Endothelial cell of umbilical vein (primary cell): ENCODE data around the gene ANKRD33B. TPM values are rescaled to one million over a fixed set of nuclear protein-coding genes. Genes with fewer than 3 reads are reported as not detected.

Source experiments
- BruUV-seq: library from RNA; stranded (reverse); fragments of 400-500 nt; replicated peaks from 2 replicates; lab custom pipeline; 2021; lab: Mats Ljungman, UMichigan
- CTCF ChIA-PET: fragments of 300-600, 350-600 bp; sonication (Branson Sonifier 250); formaldehyde crosslinking; loops from one replicate; lab custom pipeline; 2021; ENCODE audit warnings: antibody characterized with exemption, inconsistent platforms; lab: Charles Lee
- POLR2A ChIA-PET: fragments of 300-600, 350-600 bp; sonication (Branson Sonifier 250); formaldehyde crosslinking; loops from one replicate; lab custom pipeline; 2021; ENCODE audit warnings: antibody characterized with exemption, inconsistent platforms; lab: Charles Lee
- DNase-seq: peaks from one replicate; pipeline ENCODE4 v3.0.0-alpha.2; 2011; ENCODE audit warnings: low read depth, low spot score
- FAIRE-seq: peaks from 2 replicates; lab custom pipeline; 2011; peaks lifted over from hg19 to GRCh38; lab: Jason Lieb, UNC
- H2AFZ ChIP-seq: 2 replicates; pipeline ENCODE4 v1.6.0; 2012; ENCODE audit warnings: low read depth, low read length, control low read depth, inconsistent platforms
- H3K27ac ChIP-seq: 2 replicates; pipeline ENCODE4 v1.5.1; 2011; ENCODE audit warnings: low read depth, mild to moderate bottlenecking, control low read depth, low read length, moderate library complexity; ENCODE audit not compliant: insufficient read depth
- H3K27me3 ChIP-seq, 2 experiments: 2 replicates each; pipeline versions ENCODE4 v1.6.0 to v1.6.1; 2011; ENCODE audit warnings: low read length in 2 of 2, mixed read lengths in 1 of 2; ENCODE audit not compliant: control insufficient read depth in 2 of 2, insufficient read depth in 2 of 2
- H3K36me3 ChIP-seq, 2 experiments: 2 replicates in 1 of 2; 3 replicates in 1 of 2; pipeline ENCODE4 v1.5.1; 2011; ENCODE audit warnings: low read length in 2 of 2, mild to moderate bottlenecking in 1 of 2, moderate library complexity in 1 of 2; ENCODE audit not compliant: control insufficient read depth in 2 of 2, insufficient read depth in 2 of 2; ENCODE audit errors: extremely low read depth in 1 of 2
- H3K4me1 ChIP-seq: 3 replicates; pipeline ENCODE4 v1.5.1; 2011; ENCODE audit warnings: mild to moderate bottlenecking, low read length; ENCODE audit not compliant: control insufficient read depth, insufficient read depth; ENCODE audit errors: extremely low read depth
- H3K4me2 ChIP-seq: 2 replicates; pipeline ENCODE4 v1.6.1; 2011; ENCODE audit warnings: low read length, control low read depth, mixed read lengths; ENCODE audit not compliant: insufficient read depth
- H3K4me3 ChIP-seq, 3 experiments: fragments of 200-600 bp in 1 of 3; sonication (generic), shearing (Covaris generic) in 1 of 3; replicated peaks in 1 of 3; 2 replicates each; pipeline ENCODE4 v1.5.1; 2011 to 2016; ENCODE audit warnings: control low read depth in 3 of 3, low read length in 3 of 3, mild to moderate bottlenecking in 2 of 3, inconsistent platforms in 1 of 3, low read depth in 1 of 3, moderate library complexity in 1 of 3; ENCODE audit not compliant: insufficient read depth in 1 of 3
- H3K79me2 ChIP-seq: 2 replicates; pipeline ENCODE4 v1.6.0; 2012; ENCODE audit warnings: low read length, inconsistent platforms; ENCODE audit not compliant: control insufficient read depth, insufficient read depth
- H3K9ac ChIP-seq: replicated peaks from 2 replicates; pipeline ENCODE3; 2011; ENCODE audit warnings: low read length, control low read depth; ENCODE audit not compliant: insufficient read depth; ENCODE audit errors: extremely low read depth
- H3K9me1 ChIP-seq: replicated peaks from 3 replicates; pipeline ENCODE4 v1.6.0; 2011; ENCODE audit warnings: mild to moderate bottlenecking, low read length; ENCODE audit not compliant: control insufficient read depth, insufficient read depth; ENCODE audit errors: extremely low read depth
- H3K9me3 ChIP-seq: replicated peaks from 2 replicates; pipeline ENCODE4 v1.5.1; 2012; ENCODE audit warnings: low read length, inconsistent platforms; ENCODE audit not compliant: control insufficient read depth, insufficient read depth
- H4K20me1 ChIP-seq: replicated peaks from 2 replicates; pipeline ENCODE3; 2011; ENCODE audit warnings: mild to moderate bottlenecking, low read length; ENCODE audit not compliant: control insufficient read depth, insufficient read depth; ENCODE audit errors: extremely low read depth
- CTCF ChIP-seq, 2 donors: IDR thresholded peaks; 1 replicate in 1 of 2; 2 replicates in 1 of 2; pipeline ENCODE4 v1.5.1; 2011; ENCODE audit warnings: low read length in 2 of 2, mild to moderate bottlenecking in 2 of 2, moderate library complexity in 2 of 2, control low read depth in 1 of 2, inconsistent platforms in 1 of 2, low read depth in 1 of 2; ENCODE audit not compliant: insufficient read depth in 1 of 2; ENCODE audit errors: extremely low read depth in 1 of 2
- EZH2 ChIP-seq: IDR thresholded peaks from 2 replicates; pipeline ENCODE4 v1.6.1; 2012; ENCODE audit warnings: borderline replicate concordance, low read depth, mild to moderate bottlenecking, moderate library complexity, low read length, inconsistent platforms; ENCODE audit not compliant: severe bottlenecking
- JUN ChIP-seq: IDR thresholded peaks from 2 replicates; pipeline ENCODE4 v1.6.1; 2011; ENCODE audit warnings: borderline replicate concordance, low read depth; ENCODE audit not compliant: insufficient read length, insufficient read depth
- MYC ChIP-seq: IDR thresholded peaks from one replicate; pipeline ENCODE4 v1.6.1; 2011; ENCODE audit warnings: mild to moderate bottlenecking, low read depth, low read length
- POLR2A ChIP-seq: IDR thresholded peaks from 2 replicates; pipeline ENCODE4 v1.6.1; 2012; ENCODE audit warnings: low read depth, mild to moderate bottlenecking, control low read depth, low read length
- POLR2AphosphoS5 ChIP-seq: IDR thresholded peaks from 2 replicates; pipeline ENCODE4 v1.6.1; 2012; ENCODE audit warnings: low read depth, mild to moderate bottlenecking, control low read depth, low read length, moderate library complexity; ENCODE audit not compliant: insufficient read depth
- dilution Hi-C: fragments of 300-500 bp; cut with MboI; formaldehyde crosslinking; loops from one replicate; pipeline ENCODE4 v1.15.0; 2019; ENCODE audit warnings: low sequenced_read_pairs; ENCODE audit not compliant: extremely low pct_ligation_motif_present
- intact Hi-C: fragments of 100-400 bp; cut with micrococcal nuclease; formaldehyde crosslinking; loops from one replicate; pipeline ENCODE4 v1.10.0; 2022
- polyA plus RNA-seq, 4 experiments: library from polyadenylated mRNA; depleted of rRNA in 3 of 4; stranded (reverse) in 3 of 4; unstranded in 1 of 4; fragments of >200 nt; gene quantifications; 2 replicates each; pipeline versions ENCODE4 v1.2.1 to v1.2.3, GENCODE V29; 2011 to 2012; ENCODE audit warnings: missing spikeins in 1 of 4
- total RNA-seq: library from RNA; stranded (reverse); gene quantifications from 2 replicates; pipeline ENCODE4 v1.2.3, GENCODE V29; 2021
- TF ChIP-seq, protein P1 (sequence below): IDR thresholded peaks from 2 replicates; pipeline ENCODE4 v1.6.1; 2011; ENCODE audit not compliant: insufficient read depth, insufficient read length

The ANKRD33B gene
- total and polyA plus RNA-seq, 2 donors (not counting 3 experiments of a cell fraction or from before 2014, with no cell fraction given), result 2.4 to 5.4 TPM

- H3K9me3 ChIP-seq, result no peaks in the 10 kb centered on the region
- FAIRE-seq, result no peak
- TF ChIP-seq POLR2A (no peak), JUN (no peak), POLR2AphosphoS5 (no peak), EZH2 (no peak), MYC (no peak), CTCF (IDR thresholded peaks at IDR 0.05; ENCODE audit: extremely low read depth in 1 of 2, insufficient read depth in 1 of 2, low read depth in 1 of 2, low read length in 2 of 2) (no peak)
- TF ChIP-seq, protein P1, sequence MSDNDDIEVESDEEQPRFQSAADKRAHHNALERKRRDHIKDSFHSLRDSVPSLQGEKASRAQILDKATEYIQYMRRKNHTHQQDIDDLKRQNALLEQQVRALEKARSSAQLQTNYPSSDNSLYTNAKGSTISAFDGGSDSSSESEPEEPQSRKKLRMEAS, result no peak
- dilution Hi-C loops, result no loop called here
- H3K9me1 ChIP-seq, result no peaks in the 10 kb centered on the region
- no peak for DNase-seq
- peaks cover 25% of the 10 kb centered on the region for H3K4me1 ChIP-seq
- H2AFZ ChIP-seq, result no peak overlapping the region
- H3K36me3 ChIP-seq, result no peaks in the 10 kb centered on the region
- CTCF ChIA-PET, result no interaction called here
- H3K27me3 ChIP-seq, result no peaks in the 10 kb centered on the region
- POLR2A ChIA-PET, result interaction anchor here (0.6 kb wide), 1 partner anchor 24 kb away, joined by 4 read pairs; no protein-coding TSS in a partner anchor
- no peak overlapping the region for H3K4me2 ChIP-seq
- BruUV-seq, result no TSS peak
- no peak overlapping the region for H3K9ac ChIP-seq
- H4K20me1 ChIP-seq, result no peaks in the 10 kb centered on the region
- H3K4me3 ChIP-seq, result no peak overlapping the region
- intact Hi-C loops, result no loop called here
- H3K79me2 ChIP-seq, result peaks cover 4% of the 10 kb centered on the region
- H3K27ac ChIP-seq, result no peak overlapping the region
Observed at GRCh38 chr5:10599113-10599512, 35.2 kb downstream of the ANKRD33B start.
